HCT116 (cell line): ENCODE measurements around the gene WDR59. TPM values are rescaled to one million over a fixed set of nuclear protein-coding genes. Genes with fewer than 3 reads are reported as not detected.

ENCODE experiments used
- ATAC-seq: fragments of 200-7000 bp; cut with Tn5 transposase; 2 replicates; pipeline ENCODE4 v1.9.1; 2020; ENCODE audit warnings: mild to moderate bottlenecking, moderate library complexity
- BruUV-seq: library from RNA; stranded (reverse); fragments of 400-500 nt; replicated peaks from 2 replicates; lab custom pipeline; 2021; lab: Mats Ljungman, UMichigan
- CTCF ChIA-PET: fragments of 300-600 bp; sonication (Branson Sonifier 250); formaldehyde crosslinking; loops from one replicate; lab custom pipeline; 2021; ENCODE audit warnings: antibody characterized with exemption; lab: Charles Lee
- POLR2A ChIA-PET: fragments of 300-600, 350-600 bp; sonication (Branson Sonifier 250); formaldehyde crosslinking; loops from one replicate; lab custom pipeline; 2021; ENCODE audit warnings: antibody characterized with exemption; lab: Charles Lee
- RAD21 ChIA-PET, 2 experiments: fragments of 300-600 bp; sonication (Branson Sonifier 250); formaldehyde crosslinking; loops; one replicate each; lab custom pipeline; 2023; ENCODE audit warnings: low total read pairs in 2 of 2; ENCODE audit not compliant: uncharacterized antibody in 2 of 2, unreplicated experiment in 2 of 2, low non-redundant PET in 1 of 2; lab: Charles Lee
- DNase-seq: peaks from one replicate; pipeline ENCODE4 v3.0.0-alpha.2; 2010; ENCODE audit warnings: low read depth, low spot score
- H2AFZ ChIP-seq: fragments of 200-600 bp; shearing (Covaris generic), sonication (generic); 2 replicates; pipeline ENCODE4 v1.6.1; 2017; ENCODE audit warnings: low read depth, mixed run types, mixed read lengths, antibody characterized with exemption, low read length; ENCODE audit not compliant: poor library complexity, severe bottlenecking
- H3K27ac ChIP-seq: 2 replicates; pipeline ENCODE4 v1.5.1; 2012; ENCODE audit warnings: low read depth, low read length
- H3K27me3 ChIP-seq: fragments of 200-600 bp; sonication (generic); 2 replicates; pipeline ENCODE4 v1.6.1; 2016; ENCODE audit warnings: mixed run types, low read length, mixed read lengths; ENCODE audit not compliant: insufficient read depth
- H3K36me3 ChIP-seq, 2 experiments: fragments of 200-500 bp in 1 of 2; fragments of 200-600 bp in 1 of 2; sonication (Bioruptor generic) in 1 of 2; sonication (generic) in 1 of 2; 2 replicates each; pipeline versions ENCODE4 v1.5.1 to v1.6.1; 2014 to 2016; ENCODE audit warnings: low read length in 2 of 2, inconsistent platforms in 1 of 2, mixed read lengths in 1 of 2, mixed run types in 1 of 2; ENCODE audit not compliant: insufficient read depth in 2 of 2, control insufficient read depth in 1 of 2
- H3K4me1 ChIP-seq, 2 experiments: fragments of 200-600 bp in 1 of 2; sonication (generic) in 1 of 2; 2 replicates each; pipeline versions ENCODE4 v1.5.1 to v1.6.1; 2012 to 2017; ENCODE audit warnings: low read length in 2 of 2, inconsistent platforms in 1 of 2, mild to moderate bottlenecking in 1 of 2, mixed read lengths in 1 of 2, mixed run types in 1 of 2, moderate library complexity in 1 of 2; ENCODE audit not compliant: insufficient read depth in 2 of 2, control insufficient read depth in 1 of 2
- H3K4me2 ChIP-seq: fragments of 200-600 bp; sonication (generic); 2 replicates; pipeline ENCODE4 v1.6.1; 2017; ENCODE audit warnings: mixed run types, low read length, mixed read lengths
- H3K4me3 ChIP-seq, 2 experiments: fragments of 200-600 bp in 1 of 2; sonication (generic) in 1 of 2; replicated peaks in 1 of 2; 2 replicates each; pipeline ENCODE4 v1.5.1; 2011 to 2016; ENCODE audit warnings: low read length in 2 of 2, control low read depth in 1 of 2, low read depth in 1 of 2, mild to moderate bottlenecking in 1 of 2, mixed read lengths in 1 of 2, mixed run types in 1 of 2
- H3K79me2 ChIP-seq: fragments of 200-600 bp; sonication (generic); 2 replicates; pipeline ENCODE4 v1.6.1; 2017; ENCODE audit warnings: mild to moderate bottlenecking, mixed run types, low read length, moderate library complexity, mixed read lengths; ENCODE audit not compliant: insufficient read depth
- H3K9ac ChIP-seq: fragments of 200-600 bp; sonication (generic); 2 replicates; pipeline ENCODE4 v1.6.1; 2016; ENCODE audit warnings: low read length, mixed read lengths
- H3K9me2 ChIP-seq: fragments of 200-600 bp; sonication (generic), shearing (Covaris generic); 2 replicates; pipeline ENCODE4 v1.6.1; 2017; ENCODE audit warnings: mixed run types, mild to moderate bottlenecking, moderate library complexity; ENCODE audit not compliant: insufficient read depth
- H3K9me3 ChIP-seq, 2 experiments: fragments of 200-500 bp in 1 of 2; fragments of 200-600 bp in 1 of 2; sonication (Bioruptor generic) in 1 of 2; sonication (generic) in 1 of 2; 2 replicates each; pipeline ENCODE4 v1.6.1; 2014 to 2017; ENCODE audit warnings: low read length in 2 of 2, mixed read lengths in 2 of 2, inconsistent platforms in 1 of 2, low read depth in 1 of 2, mild to moderate bottlenecking in 1 of 2, mixed run types in 1 of 2, moderate library complexity in 1 of 2; ENCODE audit not compliant: control insufficient read depth in 1 of 2, insufficient read depth in 1 of 2
- H4K20me1 ChIP-seq: fragments of 200-600 bp; sonication (generic), shearing (Covaris generic); 2 replicates; pipeline ENCODE4 v1.6.1; 2017; ENCODE audit warnings: mixed run types, mild to moderate bottlenecking, moderate library complexity; ENCODE audit not compliant: insufficient read depth
- CBX3 ChIP-seq: IDR thresholded peaks from 2 replicates; pipeline ENCODE4 v1.6.1; 2012; ENCODE audit warnings: low read depth
- CEBPB ChIP-seq: IDR thresholded peaks from 2 replicates; pipeline ENCODE4 v1.6.1; 2012; ENCODE audit warnings: low read depth
- EGR1 ChIP-seq: IDR thresholded peaks from 2 replicates; pipeline ENCODE4 v1.6.1; 2012; ENCODE audit warnings: low read depth
- EZH2phosphoT487 ChIP-seq: fragments of 200-600 bp; IDR thresholded peaks from 2 replicates; pipeline ENCODE4 v1.6.1; 2018; ENCODE audit warnings: antibody characterized with exemption, borderline replicate concordance
- FOSL1 ChIP-seq: IDR thresholded peaks from 2 replicates; pipeline ENCODE4 v1.6.1; 2012; ENCODE audit warnings: low read depth
- JUND ChIP-seq: IDR thresholded peaks from 2 replicates; pipeline ENCODE4 v1.6.1; 2012
- SIN3A ChIP-seq: IDR thresholded peaks from 2 replicates; pipeline ENCODE4 v1.6.1; 2012; ENCODE audit warnings: low read depth
- SP1 ChIP-seq: IDR thresholded peaks from 2 replicates; pipeline ENCODE4 v1.6.1; 2012; ENCODE audit warnings: low read depth
- SRF ChIP-seq: IDR thresholded peaks from 2 replicates; pipeline ENCODE4 v1.6.1; 2012; ENCODE audit warnings: low read depth
- TCF7L2 ChIP-seq: IDR thresholded peaks from 2 replicates; pipeline ENCODE4 v1.7.0; 2011; ENCODE audit warnings: borderline replicate concordance, inconsistent platforms; ENCODE audit not compliant: insufficient read depth, insufficient read length; ENCODE audit errors: extremely low read depth
- YY1 ChIP-seq: IDR thresholded peaks from 2 replicates; pipeline ENCODE4 v1.6.1; 2011; ENCODE audit warnings: low read length, low read depth, moderate library complexity, mild to moderate bottlenecking; ENCODE audit not compliant: insufficient replicate concordance; ENCODE audit errors: extremely low read depth
- ZFX ChIP-seq: fragments of 450-650 bp; IDR thresholded peaks from 2 replicates; pipeline ENCODE4 v1.6.1; 2017
- ZNF274 ChIP-seq: fragments of 200-500 bp; sonication (Bioruptor generic); IDR thresholded peaks from 2 replicates; pipeline ENCODE4 v1.6.1; 2014; ENCODE audit warnings: mild to moderate bottlenecking, low read depth, low read length, inconsistent platforms
- intact Hi-C: fragments of 100-400 bp; cut with micrococcal nuclease; formaldehyde crosslinking; loops from 2 replicates; pipeline ENCODE4 v1.10.0; 2022
- total RNA-seq: library from RNA; stranded (reverse); gene quantifications from one replicate; pipeline ENCODE4 v1.2.1, GENCODE V29; 2021; ENCODE audit not compliant: unreplicated experiment
- TF ChIP-seq, protein P1 (sequence below): IDR thresholded peaks from 2 replicates; pipeline ENCODE4 v1.6.1; 2012
- TF ChIP-seq, protein P2 (sequence below): IDR thresholded peaks from 2 replicates; pipeline ENCODE4 v1.6.1; 2012
- TF ChIP-seq, protein P3 (sequence below): IDR thresholded peaks from 2 replicates; pipeline ENCODE4 v1.6.1; 2011; ENCODE audit warnings: mild to moderate bottlenecking, low read length, moderate library complexity; ENCODE audit not compliant: insufficient replicate concordance; ENCODE audit errors: extremely low read depth

The WDR59 gene
- total RNA-seq, 1 experiment from 2014 or later: 96.9 TPM

GRCh38 chr16:75027520-75028300 is 42.8 kb upstream of the WDR59 start:
- BruUV-seq: no TSS peak
- peaks cover 44 to 60% of the 10 kb centered on the region in 2 experiments for H3K4me1 ChIP-seq
- ChIA-PET POLR2A (no interaction called here), CTCF (no interaction called here), RAD21 (no interaction called here)
- H3K36me3 ChIP-seq: no peaks in the 10 kb centered on the region
- no peak overlapping the region for H3K9ac ChIP-seq
- H4K20me1 ChIP-seq: 0 out of 2 replicates have a peak, but pooled peaks cover 4% of the 10 kb centered on the region
- TF ChIP-seq EZH2phosphoT487 (no peak), SP1 (no peak), EGR1 (no peak), TCF7L2 (no peak), ZFX (no peak), ZNF274 (no peak), FOSL1 (no peak), CEBPB (no peak), SRF (no peak), JUND (no peak), YY1 (no peak), SIN3A (no peak), CBX3 (no peak)
- TF ChIP-seq, protein P1, sequence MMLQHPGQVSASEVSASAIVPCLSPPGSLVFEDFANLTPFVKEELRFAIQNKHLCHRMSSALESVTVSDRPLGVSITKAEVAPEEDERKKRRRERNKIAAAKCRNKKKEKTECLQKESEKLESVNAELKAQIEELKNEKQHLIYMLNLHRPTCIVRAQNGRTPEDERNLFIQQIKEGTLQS: no peak
- TF ChIP-seq, protein P2, sequence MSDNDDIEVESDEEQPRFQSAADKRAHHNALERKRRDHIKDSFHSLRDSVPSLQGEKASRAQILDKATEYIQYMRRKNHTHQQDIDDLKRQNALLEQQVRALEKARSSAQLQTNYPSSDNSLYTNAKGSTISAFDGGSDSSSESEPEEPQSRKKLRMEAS: no peak
- TF ChIP-seq, protein P3, sequence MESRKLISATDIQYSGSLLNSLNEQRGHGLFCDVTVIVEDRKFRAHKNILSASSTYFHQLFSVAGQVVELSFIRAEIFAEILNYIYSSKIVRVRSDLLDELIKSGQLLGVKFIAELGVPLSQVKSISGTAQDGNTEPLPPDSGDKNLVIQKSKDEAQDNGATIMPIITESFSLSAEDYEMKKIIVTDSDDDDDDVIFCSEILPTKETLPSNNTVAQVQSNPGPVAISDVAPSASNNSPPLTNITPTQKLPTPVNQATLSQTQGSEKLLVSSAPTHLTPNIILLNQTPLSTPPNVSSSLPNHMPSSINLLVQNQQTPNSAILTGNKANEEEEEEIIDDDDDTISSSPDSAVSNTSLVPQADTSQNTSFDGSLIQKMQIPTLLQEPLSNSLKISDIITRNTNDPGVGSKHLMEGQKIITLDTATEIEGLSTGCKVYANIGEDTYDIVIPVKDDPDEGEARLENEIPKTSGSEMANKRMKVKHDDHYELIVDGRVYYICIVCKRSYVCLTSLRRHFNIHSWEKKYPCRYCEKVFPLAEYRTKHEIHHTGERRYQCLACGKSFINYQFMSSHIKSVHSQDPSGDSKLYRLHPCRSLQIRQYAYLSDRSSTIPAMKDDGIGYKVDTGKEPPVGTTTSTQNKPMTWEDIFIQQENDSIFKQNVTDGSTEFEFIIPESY: no peak
- DNase-seq (no peak), ATAC-seq (no peak)
- H3K4me2 ChIP-seq: no peak overlapping the region
- H3K27ac ChIP-seq: no peak overlapping the region
- intact Hi-C loops: no loop called here
- no peaks in the 10 kb centered on the region for H3K27me3 ChIP-seq
- no peaks in the 10 kb centered on the region for H3K9me3 ChIP-seq
- no peak overlapping the region for H3K4me3 ChIP-seq
- H2AFZ ChIP-seq: no peak overlapping the region
- H3K9me2 ChIP-seq: no peaks in the 10 kb centered on the region
- H3K79me2 ChIP-seq: peaks cover 73% of the 10 kb centered on the region
